Ishikawa (cell line): ENCODE measurements around the gene ZGPAT.

Experiments
- CEBPB ChIP-seq: IDR thresholded peaks from 2 replicates; pipeline ENCODE4 v1.6.1; 2012
- CREB1 ChIP-seq: IDR thresholded peaks from 2 replicates; pipeline ENCODE4 v1.6.1; 2012; ENCODE audit warnings: low read depth
- EGR1 ChIP-seq: IDR thresholded peaks from 2 replicates; pipeline ENCODE4 v1.6.1; 2012
- EP300 ChIP-seq: IDR thresholded peaks from 2 replicates; pipeline ENCODE4 v1.6.1; 2012; ENCODE audit warnings: borderline replicate concordance
- FOXM1 ChIP-seq: IDR thresholded peaks from 2 replicates; pipeline ENCODE4 v1.6.1; 2012; ENCODE audit warnings: low read depth, borderline replicate concordance
- MAX ChIP-seq: IDR thresholded peaks from 2 replicates; pipeline ENCODE4 v1.6.1; 2012
- NFIC ChIP-seq: IDR thresholded peaks from 2 replicates; pipeline ENCODE4 v1.6.1; 2012
- RAD21 ChIP-seq: IDR thresholded peaks from 2 replicates; pipeline ENCODE4 v1.6.1; 2012; ENCODE audit warnings: low read depth
- TAF1 ChIP-seq: IDR thresholded peaks from 2 replicates; pipeline ENCODE4 v1.6.1; 2012; ENCODE audit warnings: low read depth, mild to moderate bottlenecking
- TCF12 ChIP-seq: IDR thresholded peaks from 2 replicates; pipeline ENCODE4 v1.6.1; 2012; ENCODE audit warnings: low read depth
- TEAD4 ChIP-seq: IDR thresholded peaks from 2 replicates; pipeline ENCODE4 v1.6.1; 2012
- YY1 ChIP-seq: IDR thresholded peaks from 2 replicates; pipeline ENCODE4 v1.6.1; 2012; ENCODE audit warnings: low read depth
- ZBTB7A ChIP-seq: IDR thresholded peaks from 2 replicates; pipeline ENCODE4 v1.6.1; 2012; ENCODE audit warnings: low read depth
- TF ChIP-seq, protein P1 (sequence below): IDR thresholded peaks from 2 replicates; pipeline ENCODE4 v1.6.1; 2012
- TF ChIP-seq, protein P2 (sequence below): IDR thresholded peaks from 2 replicates; pipeline ENCODE4 v1.6.1; 2012; ENCODE audit warnings: low read depth, mild to moderate bottlenecking

Gene ZGPAT

DNA sequence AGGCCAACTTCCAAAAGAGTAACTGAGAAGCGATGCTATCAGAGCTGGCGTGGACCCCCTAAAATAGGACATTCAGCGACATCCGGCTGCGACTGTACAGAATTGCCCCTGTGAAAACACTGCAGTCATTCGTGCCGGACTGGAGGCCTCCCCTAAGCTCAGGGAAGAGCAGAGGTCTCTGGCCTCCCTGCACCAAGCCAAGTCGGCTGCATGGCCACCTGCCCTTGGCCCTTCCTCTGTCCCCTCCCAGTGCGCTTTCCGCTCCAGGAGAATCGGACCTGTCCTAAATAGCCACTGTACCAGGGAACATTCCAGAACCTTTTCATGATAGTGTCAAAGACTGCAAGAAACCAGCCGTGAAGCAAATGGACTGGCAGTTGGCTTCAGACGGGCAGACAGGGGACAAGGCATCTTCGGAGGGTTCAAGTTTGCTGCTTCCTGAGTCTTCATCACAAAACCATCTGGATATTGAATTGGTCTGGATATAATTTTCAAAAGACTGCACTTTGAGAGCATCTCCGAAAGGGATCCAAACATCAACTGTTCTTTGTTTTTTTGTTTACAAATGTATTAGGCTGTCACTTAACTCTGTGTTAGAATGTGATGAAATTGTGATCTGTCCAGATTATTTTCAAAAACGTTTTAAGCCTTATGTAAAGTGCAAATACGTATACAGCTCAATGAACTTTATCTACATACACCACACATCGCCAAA is 48.3 kb downstream of the ZGPAT start:
- no peak for TF ChIP-seq FOXM1
- TF ChIP-seq NFIC = no peak
- TF ChIP-seq, protein P1, sequence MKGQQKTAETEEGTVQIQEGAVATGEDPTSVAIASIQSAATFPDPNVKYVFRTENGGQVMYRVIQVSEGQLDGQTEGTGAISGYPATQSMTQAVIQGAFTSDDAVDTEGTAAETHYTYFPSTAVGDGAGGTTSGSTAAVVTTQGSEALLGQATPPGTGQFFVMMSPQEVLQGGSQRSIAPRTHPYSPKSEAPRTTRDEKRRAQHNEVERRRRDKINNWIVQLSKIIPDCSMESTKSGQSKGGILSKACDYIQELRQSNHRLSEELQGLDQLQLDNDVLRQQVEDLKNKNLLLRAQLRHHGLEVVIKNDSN = no peak
- TF ChIP-seq YY1 = no peak
- TF ChIP-seq, protein P2, sequence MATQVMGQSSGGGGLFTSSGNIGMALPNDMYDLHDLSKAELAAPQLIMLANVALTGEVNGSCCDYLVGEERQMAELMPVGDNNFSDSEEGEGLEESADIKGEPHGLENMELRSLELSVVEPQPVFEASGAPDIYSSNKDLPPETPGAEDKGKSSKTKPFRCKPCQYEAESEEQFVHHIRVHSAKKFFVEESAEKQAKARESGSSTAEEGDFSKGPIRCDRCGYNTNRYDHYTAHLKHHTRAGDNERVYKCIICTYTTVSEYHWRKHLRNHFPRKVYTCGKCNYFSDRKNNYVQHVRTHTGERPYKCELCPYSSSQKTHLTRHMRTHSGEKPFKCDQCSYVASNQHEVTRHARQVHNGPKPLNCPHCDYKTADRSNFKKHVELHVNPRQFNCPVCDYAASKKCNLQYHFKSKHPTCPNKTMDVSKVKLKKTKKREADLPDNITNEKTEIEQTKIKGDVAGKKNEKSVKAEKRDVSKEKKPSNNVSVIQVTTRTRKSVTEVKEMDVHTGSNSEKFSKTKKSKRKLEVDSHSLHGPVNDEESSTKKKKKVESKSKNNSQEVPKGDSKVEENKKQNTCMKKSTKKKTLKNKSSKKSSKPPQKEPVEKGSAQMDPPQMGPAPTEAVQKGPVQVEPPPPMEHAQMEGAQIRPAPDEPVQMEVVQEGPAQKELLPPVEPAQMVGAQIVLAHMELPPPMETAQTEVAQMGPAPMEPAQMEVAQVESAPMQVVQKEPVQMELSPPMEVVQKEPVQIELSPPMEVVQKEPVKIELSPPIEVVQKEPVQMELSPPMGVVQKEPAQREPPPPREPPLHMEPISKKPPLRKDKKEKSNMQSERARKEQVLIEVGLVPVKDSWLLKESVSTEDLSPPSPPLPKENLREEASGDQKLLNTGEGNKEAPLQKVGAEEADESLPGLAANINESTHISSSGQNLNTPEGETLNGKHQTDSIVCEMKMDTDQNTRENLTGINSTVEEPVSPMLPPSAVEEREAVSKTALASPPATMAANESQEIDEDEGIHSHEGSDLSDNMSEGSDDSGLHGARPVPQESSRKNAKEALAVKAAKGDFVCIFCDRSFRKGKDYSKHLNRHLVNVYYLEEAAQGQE = no peak
- TF ChIP-seq TCF12 = no peak
- TF ChIP-seq CEBPB = no peak
- no peak for TF ChIP-seq TAF1
- no peak for TF ChIP-seq EGR1
- no peak for TF ChIP-seq ZBTB7A
- TF ChIP-seq EP300 = no peak

- TF ChIP-seq YY1 = no peak
- TF ChIP-seq EGR1 = no peak
- no peak for TF ChIP-seq ZBTB7A
- TF ChIP-seq, protein P1 = no peak
Measured at GRCh38 chr20:63756648-63756991, 48.8 kb downstream of the ZGPAT start.

GRCh38 chr20:63758152-63758551 is 50.3 kb downstream of the ZGPAT start:
- TF ChIP-seq MAX = no peak
- no peak for TF ChIP-seq CREB1

DNA sequence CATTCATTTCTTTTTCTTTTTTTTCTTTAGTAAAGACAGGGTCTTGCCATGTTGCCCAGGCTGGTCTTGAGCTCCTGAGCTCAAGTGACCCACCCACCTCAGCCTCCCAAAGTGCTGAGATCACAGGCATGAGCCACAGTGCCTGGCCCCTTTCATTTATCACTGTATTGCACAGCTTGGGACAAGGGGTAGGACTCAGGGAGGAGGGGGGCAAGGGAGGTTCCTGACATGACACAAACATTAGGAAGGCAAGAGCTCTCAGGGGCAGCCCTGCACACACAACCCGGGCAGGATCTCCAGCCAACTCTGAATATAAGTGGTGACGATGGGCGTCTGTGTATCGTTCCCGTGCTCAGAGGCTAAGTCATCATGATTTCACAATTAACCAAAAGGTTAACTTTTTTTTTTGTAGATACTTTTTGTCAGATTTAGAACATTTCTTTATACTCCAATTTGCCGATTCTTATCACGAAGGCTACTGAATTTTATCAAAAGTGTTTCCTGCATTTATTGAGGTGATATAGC is 51.6 kb downstream of the ZGPAT start:
- TF ChIP-seq CEBPB (no peak), NFIC (no peak)
- TF ChIP-seq, protein P1 = no peak

DNA sequence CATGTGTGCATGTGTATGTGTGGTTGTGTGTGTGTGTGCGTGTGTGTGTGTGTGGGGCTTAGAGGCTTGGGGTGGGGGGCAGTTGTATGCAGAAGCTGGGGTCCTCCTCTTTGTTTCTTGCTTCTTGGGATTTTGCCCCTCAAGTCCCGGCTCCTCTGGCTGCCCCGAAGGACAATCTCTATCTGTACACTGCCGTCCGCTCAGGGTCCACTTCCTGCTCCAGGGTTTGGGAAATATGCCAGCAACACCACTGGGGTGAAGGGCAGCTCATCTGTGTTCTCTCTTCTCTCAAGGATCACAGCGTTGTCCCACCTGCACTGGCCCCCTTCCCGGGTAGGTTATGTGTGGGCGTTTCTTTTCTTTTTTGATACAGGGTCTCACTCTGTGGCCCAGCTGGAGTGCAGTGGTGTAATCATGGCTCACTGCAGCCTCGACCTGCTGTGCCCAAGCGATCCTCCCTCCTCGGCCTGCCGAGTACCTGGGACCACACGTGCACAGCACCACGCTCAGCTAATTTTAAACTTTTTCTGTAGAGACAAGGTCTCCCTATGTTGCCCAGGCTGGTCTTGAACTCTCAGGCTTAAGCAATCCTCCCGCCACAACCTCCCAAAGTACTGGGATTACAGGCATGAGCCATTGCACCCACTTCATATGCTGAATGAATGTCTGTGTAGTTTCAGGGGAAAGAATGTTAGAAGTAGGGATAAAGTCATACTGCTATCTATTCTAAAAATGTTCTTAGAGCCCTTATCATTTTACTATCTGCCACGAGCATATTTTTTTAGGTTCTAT is 57.4 kb downstream of the ZGPAT start:
- TF ChIP-seq, protein P2 = no peak
- TF ChIP-seq EP300 = no peak
- no peak for TF ChIP-seq TCF12
- TF ChIP-seq TAF1 = no peak
- TF ChIP-seq RAD21 = no peak
- TF ChIP-seq FOXM1 = no peak
- no peak for TF ChIP-seq NFIC
- TF ChIP-seq CEBPB = no peak
- no peak for TF ChIP-seq EGR1
- TF ChIP-seq YY1 = no peak
- TF ChIP-seq, protein P1 = no peak
- no peak for TF ChIP-seq CREB1
- no peak for TF ChIP-seq MAX
- no peak for TF ChIP-seq TEAD4
